HepG2 (cell line): ENCODE results near the gene TAGLN2. TPM values are rescaled to one million over a fixed set of nuclear protein-coding genes. Genes with fewer than 3 reads are reported as not detected.

Experiments
- ATAC-seq: fragments of 200-7000 bp; cut with Tn5 transposase; 3 replicates; pipeline ENCODE4 v1.9.1; 2020; ENCODE audit warnings: mild to moderate bottlenecking, moderate library complexity
- BruUV-seq: library from RNA; stranded (reverse); fragments of 400-500 nt; replicated peaks from 2 replicates; lab custom pipeline; 2021; lab: Mats Ljungman, UMichigan
- CTCF ChIA-PET: fragments of 300-600 bp; formaldehyde crosslinking; extraction: SDS; loops from one replicate; lab custom pipeline; 2021; ENCODE audit warnings: low total read pairs, inconsistent platforms, low intra/inter-chr PET ratio; lab: Yijun Ruan, JAX
- POLR2A ChIA-PET: fragments of 350-600 bp; sonication (Branson Sonifier 250); formaldehyde crosslinking; loops from one replicate; lab custom pipeline; 2020; ENCODE audit warnings: antibody characterized with exemption, inconsistent platforms; lab: Yijun Ruan, JAX
- DNase-seq: peaks from one replicate; pipeline ENCODE4 v3.0.0-alpha.2; 2015; ENCODE audit warnings: low spot score
- FAIRE-seq: peaks from 3 replicates; lab custom pipeline; 2011; peaks lifted over from hg19 to GRCh38; lab: Jason Lieb, UNC
- H2AFZ ChIP-seq: one replicate; pipeline ENCODE4 v1.6.1; 2011; ENCODE audit warnings: low read length, inconsistent platforms
- H3K27ac ChIP-seq: fragments of 300-600 bp; 3 replicates; pipeline ENCODE4 v1.8.0; 2011; ENCODE audit warnings: mixed run types, mild to moderate bottlenecking, mixed read lengths, low read length, inconsistent platforms; ENCODE audit not compliant: insufficient read depth; ENCODE audit errors: extremely low read length
- H3K27me3 ChIP-seq, 2 experiments: fragments of 200-600 bp in 1 of 2; 2 replicates in 1 of 2; 3 replicates in 1 of 2; pipeline versions ENCODE4 v1.6.0 to v1.8.0; 2011; ENCODE audit warnings: low read length in 2 of 2, mild to moderate bottlenecking in 2 of 2, moderate library complexity in 2 of 2, inconsistent platforms in 1 of 2; ENCODE audit not compliant: insufficient read depth in 2 of 2, control insufficient read depth in 1 of 2
- H3K36me3 ChIP-seq, 2 experiments: fragments of 200-600 bp in 1 of 2; replicated peaks in 1 of 2; 2 replicates in 1 of 2; 3 replicates in 1 of 2; pipeline versions ENCODE4 v1.5.1 to v1.8.0; 2011; ENCODE audit warnings: low read length in 2 of 2, inconsistent platforms in 1 of 2; ENCODE audit not compliant: insufficient read depth in 2 of 2, control insufficient read depth in 1 of 2
- H3K4me1 ChIP-seq: 2 replicates; pipeline ENCODE4 v1.5.1; 2012; ENCODE audit warnings: low read length, inconsistent platforms; ENCODE audit not compliant: insufficient read depth
- H3K4me2 ChIP-seq: 2 replicates; pipeline ENCODE4 v1.6.0; 2011; ENCODE audit warnings: low read depth, low read length, inconsistent platforms
- H3K4me3 ChIP-seq, 3 experiments: fragments of 200-600 bp in 1 of 3; sonication (generic), shearing (Covaris generic) in 1 of 3; replicated peaks in 1 of 3; 2 replicates each; pipeline ENCODE4 v1.5.1; 2011 to 2016; ENCODE audit warnings: low read length in 3 of 3, inconsistent platforms in 2 of 3, low read depth in 2 of 3, mild to moderate bottlenecking in 2 of 3, control low read depth in 1 of 3, mixed read lengths in 1 of 3; ENCODE audit not compliant: insufficient read depth in 1 of 3
- H3K79me2 ChIP-seq: one replicate; pipeline ENCODE4 v1.6.1; 2011; ENCODE audit warnings: low read length, inconsistent platforms; ENCODE audit not compliant: insufficient read depth
- H3K9ac ChIP-seq: 2 replicates; pipeline ENCODE4 v1.6.0; 2011; ENCODE audit warnings: mild to moderate bottlenecking, low read depth, low read length, inconsistent platforms; ENCODE audit not compliant: insufficient read depth
- H3K9me3 ChIP-seq: 2 replicates; pipeline ENCODE4 v1.5.1; 2012; ENCODE audit warnings: mild to moderate bottlenecking, low read length
- H4K20me1 ChIP-seq: 2 replicates; pipeline ENCODE4 v1.6.0; 2011; ENCODE audit warnings: inconsistent platforms, mild to moderate bottlenecking, low read length, moderate library complexity; ENCODE audit not compliant: insufficient read depth
- JUNB ChIP-seq: sonication (generic); formaldehyde crosslinking; IDR thresholded peaks from 2 replicates; pipeline ENCODE4 v1.8.0; 2022; ENCODE audit warnings: missing genetic modification reagents, mild to moderate bottlenecking, borderline replicate concordance
- MEIS2 ChIP-seq: sonication (generic); formaldehyde crosslinking; IDR thresholded peaks from 2 replicates; pipeline ENCODE4 v1.9.0; 2021; ENCODE audit warnings: mild to moderate bottlenecking, missing genetic modification reagents
- RXRA ChIP-seq: sonication (generic); formaldehyde crosslinking; IDR thresholded peaks from 2 replicates; pipeline ENCODE4 v1.5.1; 2020; ENCODE audit warnings: missing genetic modification reagents
- SMARCE1 ChIP-seq: fragments of 450-650 bp; IDR thresholded peaks from 2 replicates; pipeline ENCODE4 v1.6.1; 2017; ENCODE audit warnings: borderline replicate concordance
- WGBS: methylation state at CpG from one replicate; pipeline ENCODE4 v1.1.6; 2017; ENCODE audit warnings: low lambda C conversion rate; 5-methylcytosine and 5-hydroxymethylcytosine counted together
- in situ Hi-C: cut with HindIII; loops from 2 replicates; pipeline ENCODE4 v1.10.0; 2017; ENCODE audit warnings: low pct_unique_long_range_greater_than_20kb; ENCODE audit not compliant: extremely low pct_ligation_motif_present
- intact Hi-C: fragments of 100-400 bp; cut with micrococcal nuclease; formaldehyde crosslinking; loops from one replicate; pipeline ENCODE4 v1.10.0; 2022; ENCODE audit not compliant: unreplicated experiment
- polyA plus RNA-seq, 8 experiments: library from polyadenylated mRNA; depleted of rRNA in 3 of 8; stranded (reverse) in 7 of 8; unstranded in 1 of 8; fragments of >200 nt; fragmentation: Illumina TruSeq in 4 of 8; extraction: Trizol in 4 of 8; gene quantifications; 2 replicates each; pipeline versions ENCODE4 v1.2.1 to v1.2.3, GENCODE V29; 2011 to 2016; ENCODE audit warnings: low read depth in 4 of 8, missing spikeins in 1 of 8, mixed read lengths in 1 of 8; ENCODE audit not compliant: insufficient read depth in 1 of 8
- total RNA-seq, 5 experiments: library from RNA; depleted of rRNA; stranded (reverse); fragments of >200 nt; fragmentation: Illumina TruSeq; extraction: Trizol; gene quantifications; 2 replicates each; pipeline ENCODE4 v1.2.3, GENCODE V29; 2016; ENCODE audit warnings: low read depth in 1 of 5
- TF ChIP-seq, protein P1 (sequence below): sonication (generic); formaldehyde crosslinking; IDR thresholded peaks from 2 replicates; pipeline ENCODE4 v1.5.0; 2020; ENCODE audit warnings: missing genetic modification reagents, mild to moderate bottlenecking, borderline replicate concordance
- TF ChIP-seq, protein P2 (sequence below): sonication (generic); formaldehyde crosslinking; IDR thresholded peaks from 2 replicates; pipeline ENCODE4 v1.8.0; 2022; ENCODE audit warnings: missing genetic modification reagents, mild to moderate bottlenecking, borderline replicate concordance
- TF ChIP-seq, protein P3 (sequence below): sonication (generic); formaldehyde crosslinking; IDR thresholded peaks from 2 replicates; pipeline ENCODE4 v1.4.0; 2020; ENCODE audit warnings: missing genetic modification reagents, mild to moderate bottlenecking, borderline replicate concordance

Gene TAGLN2
- total and polyA plus RNA-seq, 2 of the 13 experiments (the other 11 are each of a cell fraction or from before 2014, with no cell fraction given): 6.7 to 17.2 TPM

DNA sequence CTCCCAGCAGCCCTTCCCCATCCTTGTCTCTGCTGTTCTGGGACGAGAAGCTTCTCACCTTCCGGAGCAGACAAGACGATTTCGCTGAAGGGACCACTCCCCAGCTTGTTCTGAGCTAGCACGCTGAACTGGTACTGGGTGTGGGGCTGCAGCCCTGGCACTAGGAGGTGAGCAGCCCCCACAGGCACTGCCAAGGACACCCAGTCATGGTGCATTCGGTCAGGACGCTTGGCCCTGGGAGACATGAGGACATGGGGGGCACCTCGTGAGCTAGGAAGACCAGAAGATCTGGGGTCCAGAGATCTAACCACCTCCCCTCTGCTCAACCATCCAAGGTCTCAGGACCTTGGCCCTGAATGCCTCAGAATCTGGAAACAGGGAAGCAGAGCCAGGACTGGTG is 5.3 kb upstream of the TAGLN2 start:
- no peak for DNase-seq
- H3K9ac ChIP-seq: no peak overlapping the region
- no peaks in the 10 kb centered on the region for H3K36me3 ChIP-seq
- no peak overlapping the region for H3K27ac ChIP-seq
- 61% methylated on average over 8 of the region's 8 CpGs for WGBS
- H3K79me2 ChIP-seq: no peaks in the 10 kb centered on the region
- CTCF ChIA-PET: no interaction called here
- FAIRE-seq: no peak
- no peak overlapping the region for H2AFZ ChIP-seq
- BruUV-seq: no TSS peak
- POLR2A ChIA-PET: no interaction called here
- intact Hi-C loops: no loop called here
- no peak overlapping the region for H3K4me2 ChIP-seq
- no peaks in the 10 kb centered on the region for H3K9me3 ChIP-seq
- no peak for ATAC-seq
- no peak overlapping the region for H3K4me3 ChIP-seq
- no peak for TF ChIP-seq JUNB (CRISPR knock-in tag)
- TF ChIP-seq SMARCE1: no peak
- no peak for TF ChIP-seq RXRA (CRISPR knock-in tag)
- TF ChIP-seq, protein P1, sequence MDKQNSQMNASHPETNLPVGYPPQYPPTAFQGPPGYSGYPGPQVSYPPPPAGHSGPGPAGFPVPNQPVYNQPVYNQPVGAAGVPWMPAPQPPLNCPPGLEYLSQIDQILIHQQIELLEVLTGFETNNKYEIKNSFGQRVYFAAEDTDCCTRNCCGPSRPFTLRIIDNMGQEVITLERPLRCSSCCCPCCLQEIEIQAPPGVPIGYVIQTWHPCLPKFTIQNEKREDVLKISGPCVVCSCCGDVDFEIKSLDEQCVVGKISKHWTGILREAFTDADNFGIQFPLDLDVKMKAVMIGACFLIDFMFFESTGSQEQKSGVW: no peak
- TF ChIP-seq, protein P2, sequence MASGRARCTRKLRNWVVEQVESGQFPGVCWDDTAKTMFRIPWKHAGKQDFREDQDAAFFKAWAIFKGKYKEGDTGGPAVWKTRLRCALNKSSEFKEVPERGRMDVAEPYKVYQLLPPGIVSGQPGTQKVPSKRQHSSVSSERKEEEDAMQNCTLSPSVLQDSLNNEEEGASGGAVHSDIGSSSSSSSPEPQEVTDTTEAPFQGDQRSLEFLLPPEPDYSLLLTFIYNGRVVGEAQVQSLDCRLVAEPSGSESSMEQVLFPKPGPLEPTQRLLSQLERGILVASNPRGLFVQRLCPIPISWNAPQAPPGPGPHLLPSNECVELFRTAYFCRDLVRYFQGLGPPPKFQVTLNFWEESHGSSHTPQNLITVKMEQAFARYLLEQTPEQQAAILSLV: no peak
- TF ChIP-seq MEIS2 (CRISPR knock-in tag): no peak
- TF ChIP-seq, protein P3, sequence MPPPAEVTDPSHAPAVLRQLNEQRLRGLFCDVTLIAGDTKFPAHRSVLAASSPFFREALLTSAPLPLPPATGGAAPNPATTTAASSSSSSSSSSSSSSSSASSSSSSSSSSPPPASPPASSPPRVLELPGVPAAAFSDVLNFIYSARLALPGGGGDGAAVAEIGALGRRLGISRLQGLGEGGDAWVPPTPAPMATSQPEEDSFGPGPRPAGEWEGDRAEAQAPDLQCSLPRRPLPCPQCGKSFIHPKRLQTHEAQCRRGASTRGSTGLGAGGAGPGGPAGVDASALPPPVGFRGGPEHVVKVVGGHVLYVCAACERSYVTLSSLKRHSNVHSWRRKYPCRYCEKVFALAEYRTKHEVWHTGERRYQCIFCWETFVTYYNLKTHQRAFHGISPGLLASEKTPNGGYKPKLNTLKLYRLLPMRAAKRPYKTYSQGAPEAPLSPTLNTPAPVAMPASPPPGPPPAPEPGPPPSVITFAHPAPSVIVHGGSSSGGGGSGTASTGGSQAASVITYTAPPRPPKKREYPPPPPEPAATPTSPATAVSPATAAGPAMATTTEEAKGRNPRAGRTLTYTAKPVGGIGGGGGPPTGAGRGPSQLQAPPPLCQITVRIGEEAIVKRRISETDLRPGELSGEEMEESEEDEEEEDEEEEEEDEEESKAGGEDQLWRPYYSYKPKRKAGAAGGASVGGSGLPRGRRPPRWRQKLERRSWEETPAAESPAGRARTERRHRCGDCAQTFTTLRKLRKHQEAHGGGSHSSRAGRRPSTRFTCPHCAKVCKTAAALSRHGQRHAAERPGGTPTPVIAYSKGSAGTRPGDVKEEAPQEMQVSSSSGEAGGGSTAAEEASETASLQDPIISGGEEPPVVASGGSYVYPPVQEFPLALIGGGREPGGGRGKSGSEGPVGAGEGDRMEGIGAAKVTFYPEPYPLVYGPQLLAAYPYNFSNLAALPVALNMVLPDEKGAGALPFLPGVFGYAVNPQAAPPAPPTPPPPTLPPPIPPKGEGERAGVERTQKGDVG (CRISPR knock-in tag): no peak
- no peaks in the 10 kb centered on the region for H4K20me1 ChIP-seq
- peaks cover 5% of the 10 kb centered on the region; the same call in 1 of the 2 replicates for H3K4me1 ChIP-seq
- H3K27me3 ChIP-seq: peaks cover 8 to 44% of the 10 kb centered on the region in 2 experiments
- in situ Hi-C loops: no loop called here
